Caco-2 (cell line): ENCODE results near the gene SH3D19. TPM values are rescaled to one million over a fixed set of nuclear protein-coding genes. Genes with fewer than 3 reads are reported as not detected.

Source experiments
- BruUV-seq: library from RNA; stranded (reverse); fragments of 400-500 nt; replicated peaks from 2 replicates; lab custom pipeline; 2021; lab: Mats Ljungman, UMichigan
- CTCF ChIA-PET: fragments of 300-600 bp; sonication (Branson Sonifier 250); formaldehyde crosslinking; loops from one replicate; lab custom pipeline; 2022; ENCODE audit warnings: antibody characterized with exemption; lab: Charles Lee
- POLR2A ChIA-PET: fragments of 300-600 bp; sonication (Branson Sonifier 250); formaldehyde crosslinking; loops from one replicate; lab custom pipeline; 2022; ENCODE audit warnings: antibody characterized with exemption; lab: Charles Lee
- DNase-seq, 2 experiments: peaks; one replicate each; pipeline versions ENCODE4 v3.0.0 to v3.0.0-alpha.2; 2020 to 2022
- H3K27me3 ChIP-seq: replicated peaks from 2 replicates; pipeline ENCODE4 v1.6.0; 2011; ENCODE audit warnings: low read length; ENCODE audit not compliant: control insufficient read depth, insufficient read depth
- H3K36me3 ChIP-seq: 2 replicates; pipeline ENCODE4 v1.5.1; 2011; ENCODE audit warnings: low read length; ENCODE audit not compliant: control insufficient read depth, insufficient read depth
- H3K4me1 ChIP-seq: fragments of 250-450 bp; sonication (Bioruptor Pico); 2 replicates; pipeline ENCODE4 v1.5.1; 2020; ENCODE audit warnings: mild to moderate bottlenecking
- H3K4me3 ChIP-seq: 2 replicates; pipeline ENCODE4 v1.5.1; 2011; ENCODE audit warnings: low read depth, mild to moderate bottlenecking, control low read depth, low read length
- H3K9me3 ChIP-seq: fragments of 250-450 bp; sonication (Bioruptor Pico); 2 replicates; pipeline ENCODE4 v1.5.1; 2020; ENCODE audit warnings: mild to moderate bottlenecking, moderate library complexity
- H3K27ac Mint-ChIP-seq: one replicate; pipeline ENCODE4 v1.8.0; 2022; ENCODE audit warnings: mixed read lengths; ENCODE audit not compliant: unreplicated experiment
- H3K27me3 Mint-ChIP-seq: one replicate; pipeline ENCODE4 v1.8.0; 2022; ENCODE audit warnings: mixed read lengths; ENCODE audit not compliant: insufficient read depth, unreplicated experiment
- H3K36me3 Mint-ChIP-seq: one replicate; pipeline ENCODE4 v1.8.0; 2022; ENCODE audit warnings: mild to moderate bottlenecking, mixed read lengths; ENCODE audit not compliant: insufficient read depth, unreplicated experiment
- H3K4me1 Mint-ChIP-seq: one replicate; pipeline ENCODE4 v1.8.0; 2022; ENCODE audit warnings: low read depth, mixed read lengths; ENCODE audit not compliant: unreplicated experiment
- H3K4me3 Mint-ChIP-seq: one replicate; pipeline ENCODE4 v1.8.0; 2022; ENCODE audit warnings: mild to moderate bottlenecking, moderate library complexity, mixed read lengths; ENCODE audit not compliant: unreplicated experiment
- H3K9me3 Mint-ChIP-seq: one replicate; pipeline ENCODE4 v1.8.0; 2022; ENCODE audit warnings: mixed read lengths; ENCODE audit not compliant: unreplicated experiment
- intact Hi-C: fragments of 100-400 bp; cut with micrococcal nuclease; formaldehyde crosslinking; loops from one replicate; pipeline ENCODE4 v1.10.0; 2022; ENCODE audit not compliant: unreplicated experiment
- total RNA-seq: library from RNA; stranded (reverse); gene quantifications from 2 replicates; pipeline ENCODE4 v1.2.3, GENCODE V29; 2022
- TF ChIP-seq, protein P1 (sequence below), 2 experiments: fragments of 200-600 bp in 1 of 2; IDR thresholded peaks; 1 replicate in 1 of 2; 2 replicates in 1 of 2; pipeline versions ENCODE4 v1.5.1 to v1.8.0; 2011 to 2022; ENCODE audit warnings: antibody characterized with exemption in 1 of 2, control low read depth in 1 of 2, inconsistent platforms in 1 of 2, low read depth in 1 of 2, low read length in 1 of 2, mild to moderate bottlenecking in 1 of 2, moderate library complexity in 1 of 2; ENCODE audit not compliant: insufficient read depth in 1 of 2, severe bottlenecking in 1 of 2, unreplicated experiment in 1 of 2

SH3D19 gene
- total RNA-seq, 1 experiment from 2014 or later, result 57.8 TPM

DNA sequence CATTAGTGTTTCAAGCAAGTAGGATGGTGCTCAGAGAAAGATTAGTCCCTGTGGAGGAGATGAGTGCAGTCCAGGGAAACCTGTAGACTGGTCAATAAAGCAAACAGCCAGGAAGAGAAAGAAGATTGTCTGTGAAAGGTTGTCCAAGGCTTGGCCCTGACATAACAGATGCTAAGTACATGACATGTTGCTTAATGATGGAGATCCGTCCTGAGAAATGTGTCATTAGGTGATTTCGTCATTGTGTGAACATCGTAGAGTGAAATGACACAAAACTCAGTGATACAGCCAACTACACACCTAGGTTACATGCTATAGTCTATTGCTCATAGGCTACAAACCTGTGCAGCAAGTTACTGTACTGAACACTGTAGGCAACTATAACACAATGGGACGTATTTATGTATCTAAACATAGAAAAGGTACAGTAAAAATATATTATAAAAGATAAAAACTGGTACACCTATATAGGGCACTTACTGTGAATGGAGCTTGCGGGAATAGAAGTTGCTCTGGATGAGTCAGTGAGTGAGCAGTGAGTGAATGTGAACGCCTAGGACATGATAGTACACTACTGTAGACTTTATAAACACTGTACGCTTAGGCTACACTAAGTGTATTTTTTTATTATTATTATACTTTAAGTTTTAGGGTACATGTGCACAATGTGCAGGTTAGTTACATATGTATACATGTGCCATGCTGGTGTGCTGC is 57.4 kb downstream of the SH3D19 start:
- Mint-ChIP-seq H3K36me3 (peaks cover 6% of the 10 kb centered on the region), H3K27me3 (no peaks in the 10 kb centered on the region), H3K27ac (peak overlapping the region; percentile 13), H3K9me3 (no peaks in the 10 kb centered on the region), H3K4me3 (no peak overlapping the region), H3K4me1 (peaks cover 10% of the 10 kb centered on the region)
- no peak for DNase-seq
- Histone ChIP-seq H3K9me3 (no peaks in the 10 kb centered on the region), H3K4me3 (no peak overlapping the region), H3K36me3 (no peaks in the 10 kb centered on the region), H3K4me1 (peaks cover 12% of the 10 kb centered on the region), H3K27me3 (no peaks in the 10 kb centered on the region)
- BruUV-seq, result no TSS peak
- POLR2A ChIA-PET, result no interaction called here
- intact Hi-C loops, result no loop called here
- CTCF ChIA-PET, result no interaction called here
- TF ChIP-seq, protein P1, sequence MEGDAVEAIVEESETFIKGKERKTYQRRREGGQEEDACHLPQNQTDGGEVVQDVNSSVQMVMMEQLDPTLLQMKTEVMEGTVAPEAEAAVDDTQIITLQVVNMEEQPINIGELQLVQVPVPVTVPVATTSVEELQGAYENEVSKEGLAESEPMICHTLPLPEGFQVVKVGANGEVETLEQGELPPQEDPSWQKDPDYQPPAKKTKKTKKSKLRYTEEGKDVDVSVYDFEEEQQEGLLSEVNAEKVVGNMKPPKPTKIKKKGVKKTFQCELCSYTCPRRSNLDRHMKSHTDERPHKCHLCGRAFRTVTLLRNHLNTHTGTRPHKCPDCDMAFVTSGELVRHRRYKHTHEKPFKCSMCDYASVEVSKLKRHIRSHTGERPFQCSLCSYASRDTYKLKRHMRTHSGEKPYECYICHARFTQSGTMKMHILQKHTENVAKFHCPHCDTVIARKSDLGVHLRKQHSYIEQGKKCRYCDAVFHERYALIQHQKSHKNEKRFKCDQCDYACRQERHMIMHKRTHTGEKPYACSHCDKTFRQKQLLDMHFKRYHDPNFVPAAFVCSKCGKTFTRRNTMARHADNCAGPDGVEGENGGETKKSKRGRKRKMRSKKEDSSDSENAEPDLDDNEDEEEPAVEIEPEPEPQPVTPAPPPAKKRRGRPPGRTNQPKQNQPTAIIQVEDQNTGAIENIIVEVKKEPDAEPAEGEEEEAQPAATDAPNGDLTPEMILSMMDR (IDR thresholded peaks at IDR 0.05; ENCODE audit: insufficient read depth in 1 of 2, low read depth in 1 of 2, low read length in 1 of 2, severe bottlenecking in 1 of 2, unreplicated experiment in 1 of 2), result no peak

DNA sequence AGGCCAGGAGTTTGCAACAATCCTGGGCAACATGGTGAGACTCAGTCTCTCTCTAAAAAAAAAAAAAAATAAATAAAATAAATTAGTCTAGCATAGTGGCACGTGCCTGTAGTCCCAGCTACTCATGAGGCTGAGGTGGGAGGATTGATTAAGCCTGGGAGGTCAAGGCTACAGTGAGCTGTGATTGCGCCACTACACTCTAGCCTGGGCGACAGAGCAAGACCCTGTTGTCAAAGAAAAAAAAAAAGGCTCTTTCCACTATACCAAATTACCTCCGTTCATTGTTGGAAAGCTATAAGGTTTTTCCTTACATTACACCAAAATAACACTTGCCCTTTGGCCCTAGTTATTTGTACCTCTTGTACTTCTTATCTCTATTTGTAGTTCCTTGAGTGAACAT is 58.3 kb downstream of the SH3D19 start:
- H3K36me3 ChIP-seq, result no peaks in the 10 kb centered on the region
- H3K27me3 Mint-ChIP-seq, result no peaks in the 10 kb centered on the region
- POLR2A ChIA-PET, result no interaction called here
- H3K36me3 Mint-ChIP-seq, result peaks cover 12% of the 10 kb centered on the region
- H3K4me1 ChIP-seq, result peaks cover 12% of the 10 kb centered on the region
- BruUV-seq, result no TSS peak
- TF ChIP-seq, protein P1 (IDR thresholded peaks at IDR 0.05; ENCODE audit: insufficient read depth in 1 of 2, low read depth in 1 of 2, low read length in 1 of 2, severe bottlenecking in 1 of 2, unreplicated experiment in 1 of 2), result no peak
- H3K9me3 Mint-ChIP-seq, result no peaks in the 10 kb centered on the region
- H3K27ac Mint-ChIP-seq, result peak overlapping the region; percentile 13
- no peaks in the 10 kb centered on the region for H3K27me3 ChIP-seq
- DNase-seq, result no peak
- no peak overlapping the region for H3K4me3 Mint-ChIP-seq
- intact Hi-C loops, result no loop called here
- H3K4me3 ChIP-seq, result no peak overlapping the region
- peaks cover 10% of the 10 kb centered on the region for H3K4me1 Mint-ChIP-seq
- CTCF ChIA-PET, result interaction anchor here (0.7 to 1.1 kb wide), 2 partner anchors 10 to 62 kb away, joined by 4 to 5 read pairs; partner anchors contain the start of gene PRSS48
- H3K9me3 ChIP-seq, result no peaks in the 10 kb centered on the region

DNA sequence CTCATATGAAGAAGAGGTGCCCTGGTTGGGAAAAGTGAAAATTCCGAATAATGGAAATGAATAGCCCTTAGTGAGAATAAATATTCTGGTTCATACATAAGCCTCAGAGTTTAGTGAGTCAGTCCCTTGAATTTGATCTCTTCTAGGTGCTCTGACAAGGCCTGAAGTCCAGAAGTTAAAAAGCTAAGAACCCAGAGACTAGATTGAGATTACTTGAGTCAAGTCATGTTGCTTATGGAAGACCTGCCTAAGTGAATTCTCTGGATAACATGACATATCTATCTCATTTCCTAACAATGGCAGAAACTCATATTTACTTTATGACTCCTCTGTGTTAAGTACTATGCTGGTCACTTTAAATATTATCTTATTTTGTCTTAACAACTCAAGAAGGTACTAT is 58.9 kb downstream of the SH3D19 start:
- TF ChIP-seq, protein P1 (IDR thresholded peaks at IDR 0.05; ENCODE audit: insufficient read depth in 1 of 2, low read depth in 1 of 2, low read length in 1 of 2, severe bottlenecking in 1 of 2, unreplicated experiment in 1 of 2), result no peak
- BruUV-seq, result no TSS peak
- POLR2A ChIA-PET, result no interaction called here
- Mint-ChIP-seq H3K4me3 (no peak overlapping the region), H3K27me3 (no peaks in the 10 kb centered on the region), H3K27ac (no peak overlapping the region), H3K4me1 (peaks cover 10% of the 10 kb centered on the region), H3K9me3 (no peaks in the 10 kb centered on the region), H3K36me3 (peaks cover 12% of the 10 kb centered on the region)
- no peak for DNase-seq
- intact Hi-C loops, result no loop called here
- Histone ChIP-seq H3K9me3 (no peaks in the 10 kb centered on the region), H3K27me3 (no peaks in the 10 kb centered on the region), H3K4me3 (no peak overlapping the region), H3K4me1 (peaks cover 12% of the 10 kb centered on the region), H3K36me3 (no peaks in the 10 kb centered on the region)
- CTCF ChIA-PET, result interaction anchor here (0.7 to 1.1 kb wide), 2 partner anchors 11 to 62 kb away, joined by 4 to 5 read pairs; partner anchors contain the start of gene PRSS48
